ENCODE data around the gene FAM229A. TPM values are rescaled to one million over a fixed set of nuclear protein-coding genes. Genes with fewer than 3 reads are reported as not detected.

Gene FAM229A
- total RNA-seq = 1.2 and 1.5 TPM in 2 replicates

GRCh38 chr1:32362474-32363313 lies at the start of gene FAM229A, which contains the start of gene TSSK3:
Gene FAM229A, minus strand, starts transcription at chr1:32362485. Its CDS starts 394 bp downstream, at chr1:32362091.
Gene TSSK3, plus strand, starts transcription at chr1:32362539. Its CDS starts 163 bp downstream, at chr1:32362702.

GRCh38 chr1:32394141-32394889 lies 32.0 kb upstream of the FAM229A start, which contains the start of gene BSDC1:
Gene BSDC1, minus strand, starts transcription at chr1:32394441. Its CDS starts 27 bp downstream, at chr1:32394414.

GRCh38 chr1:32335790-32336590 lies 26.3 kb downstream of the FAM229A start, which contains the start of gene MARCKSL1:
Gene MARCKSL1, minus strand, starts transcription at chr1:32336233. Its CDS starts 200 bp downstream, at chr1:32336033.

Other genes with a start within 250 kb of the FAM229A start
- 44.2 and 46.2 TPM in 2 replicates for gene TXLNA, start 182.8 kb downstream of the FAM229A start, total RNA-seq
- 9.0 and 10.8 TPM in 2 replicates for gene CCDC28B, start 161.9 kb downstream of the FAM229A start, total RNA-seq
- 0.94 and 4.3 TPM in 2 replicates for gene IQCC, start 156.8 kb downstream of the FAM229A start, total RNA-seq
- not detected in 2 replicates for gene DCDC2B, start 153.4 kb downstream of the FAM229A start, total RNA-seq
- 7.2 and 13.5 TPM in 2 replicates for gene TMEM234, start 140.1 kb downstream of the FAM229A start, total RNA-seq
- gene EIF3I, start 140.1 kb downstream of the FAM229A start, total RNA-seq = 421 and 448 TPM in 2 replicates
- not detected in 2 replicates for gene FAM167B, start 115.3 kb downstream of the FAM229A start, total RNA-seq
- gene LCK, start 111.2 kb downstream of the FAM229A start, total RNA-seq = 0.84 and 0.86 TPM in 2 replicates
- gene HDAC1, start 70.4 kb downstream of the FAM229A start, total RNA-seq = 70.8 and 91.0 TPM in 2 replicates
- gene MARCKSL1, start 26.3 kb downstream of the FAM229A start, total RNA-seq = 11.9 and 18.0 TPM in 2 replicates
- not detected in 2 replicates for gene TSSK3, start 54 bp upstream of the FAM229A start, total RNA-seq
- 34.3 and 51.9 TPM in 2 replicates for gene BSDC1, start 32.0 kb upstream of the FAM229A start, total RNA-seq
- not detected in 2 replicates for gene ZBTB8B, start 102.6 kb upstream of the FAM229A start, total RNA-seq
- gene ZBTB8A, start 176.9 kb upstream of the FAM229A start, total RNA-seq = 4.1 and 4.9 TPM in 2 replicates